Measurements from ENCODE around the gene PXMP4.

PXMP4 gene

DNA sequence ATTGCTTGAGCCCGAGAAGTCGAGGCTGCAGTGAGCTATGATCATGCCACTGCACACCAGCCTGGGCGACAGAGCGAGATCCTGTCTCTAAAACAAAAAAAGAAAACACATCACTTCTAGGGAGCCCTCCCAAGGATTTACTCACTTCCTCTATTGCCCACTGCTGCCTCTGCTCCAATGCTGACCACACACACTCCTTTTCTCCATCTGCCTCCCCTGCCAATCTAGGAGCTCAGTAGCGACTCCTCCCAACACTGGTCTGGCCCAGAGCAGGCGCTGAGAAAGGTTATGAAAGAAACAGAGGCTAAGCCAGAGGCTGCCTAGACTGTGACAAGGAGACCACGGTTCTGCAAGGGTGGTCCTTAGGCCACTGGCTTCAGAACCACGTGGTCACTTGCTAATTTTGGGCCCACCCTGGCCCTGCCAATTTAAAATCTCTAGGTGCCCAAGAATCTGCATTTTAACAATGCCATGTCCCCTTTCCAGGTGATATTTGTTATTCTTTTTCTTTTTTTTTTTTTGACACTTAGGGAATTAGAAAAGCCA is 32.7 kb downstream of the PXMP4 start:
- Histone ChIP-seq H3K4me2 (ENCODE audit: low read length) (0 out of 2 replicates have a peak overlapping the region, but pooled peaks have one; percentile 50), H3K79me2 (ENCODE audit: low read length) (peaks cover 36% of the 10 kb centered on the region), H3K9me3 (ENCODE audit: insufficient read depth, low read length) (no peaks in the 10 kb centered on the region), H3K36me3 (replicated peaks; ENCODE audit: low read depth, low read length) (peaks cover 18% of the 10 kb centered on the region), H3K27me3 (ENCODE audit: low read depth, low read length) (no peaks in the 10 kb centered on the region), H4K20me1 (ENCODE audit: insufficient read depth, low read length) (peaks cover 26% of the 10 kb centered on the region), H2AFZ (ENCODE audit: low read depth, low read length) (no peak overlapping the region), H3K27ac (ENCODE audit: low read length) (no peak overlapping the region), H3K4me3 (ENCODE audit: low read length) (no peak overlapping the region), H3K4me1 (ENCODE audit: low read length) (peaks cover 45% of the 10 kb centered on the region), H3K9ac (ENCODE audit: low read length) (no peak overlapping the region)
- TF ChIP-seq CTCF (IDR thresholded peaks at IDR 0.05; ENCODE audit: low read depth, low read length) (no peak), EZH2phosphoT487 (IDR thresholded peaks at IDR 0.05; ENCODE audit: low read depth) (no peak)

DNA sequence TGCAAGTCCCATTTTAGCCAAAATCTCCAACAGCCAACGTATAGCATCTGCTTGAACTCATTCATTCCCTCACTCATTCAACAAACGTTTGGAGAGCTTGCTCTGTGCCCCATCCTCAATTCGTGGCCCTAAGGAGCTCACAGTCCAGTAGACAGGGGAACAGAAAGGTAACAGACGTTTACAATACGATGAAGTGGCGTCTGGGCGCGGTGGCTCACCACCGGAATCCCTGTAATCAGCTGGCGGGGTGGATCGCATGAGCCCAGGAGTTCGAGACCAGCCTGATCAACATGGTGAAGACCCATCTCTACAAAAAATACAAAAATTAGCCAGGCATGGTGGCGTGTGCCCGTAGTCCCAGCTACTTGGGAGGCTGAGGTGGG is 33.1 kb downstream of the PXMP4 start:
- H3K27me3 ChIP-seq (ENCODE audit: low read depth, low read length) = no peaks in the 10 kb centered on the region
- H3K9me3 ChIP-seq (ENCODE audit: insufficient read depth, low read length) = no peaks in the 10 kb centered on the region
- peak overlapping the region; percentile 99 for H2AFZ ChIP-seq (ENCODE audit: low read depth, low read length)
- H3K79me2 ChIP-seq (ENCODE audit: low read length) = peaks cover 41% of the 10 kb centered on the region
- H3K4me2 ChIP-seq (ENCODE audit: low read length) = peak overlapping the region; percentile 99
- H3K9ac ChIP-seq (ENCODE audit: low read length) = peak overlapping the region; percentile 71
- H4K20me1 ChIP-seq (ENCODE audit: insufficient read depth, low read length) = peaks cover 31% of the 10 kb centered on the region
- peak overlapping the region; percentile 83 for H3K4me3 ChIP-seq (ENCODE audit: low read length)
- peaks cover 45% of the 10 kb centered on the region for H3K4me1 ChIP-seq (ENCODE audit: low read length)
- no peak for TF ChIP-seq EZH2phosphoT487 (IDR thresholded peaks at IDR 0.05; ENCODE audit: low read depth)
- H3K36me3 ChIP-seq (replicated peaks; ENCODE audit: low read depth, low read length) = peaks cover 22% of the 10 kb centered on the region
- no peak overlapping the region for H3K27ac ChIP-seq (ENCODE audit: low read length)

- H4K20me1 ChIP-seq (ENCODE audit: insufficient read depth, low read length) = peaks cover 37% of the 10 kb centered on the region
- peak within 1 kb of the TSS; percentile 89 for H3K27ac ChIP-seq (ENCODE audit: low read length)
- peak within 1 kb of the TSS; percentile 99 for H3K4me2 ChIP-seq (ENCODE audit: low read length)
- peaks cover 47% of the 10 kb centered on the region for H3K79me2 ChIP-seq (ENCODE audit: low read length)
- peak within 1 kb of the TSS; percentile 96 for H3K9ac ChIP-seq (ENCODE audit: low read length)
- H3K4me3 ChIP-seq (ENCODE audit: low read length) = peak within 1 kb of the TSS; percentile 96
- H3K9me3 ChIP-seq (ENCODE audit: insufficient read depth, low read length) = no peaks in the 10 kb centered on the region
- peaks cover 45% of the 10 kb centered on the region for H3K4me1 ChIP-seq (ENCODE audit: low read length)
- H3K36me3 ChIP-seq (replicated peaks; ENCODE audit: low read depth, low read length) = peaks cover 23% of the 10 kb centered on the region
- no peak for TF ChIP-seq EZH2phosphoT487 (IDR thresholded peaks at IDR 0.05; ENCODE audit: low read depth)
- peak; percentile 33 for TF ChIP-seq CTCF (IDR thresholded peaks at IDR 0.05; ENCODE audit: low read depth, low read length)
- peak within 1 kb of the TSS; percentile 99 for H2AFZ ChIP-seq (ENCODE audit: low read depth, low read length)
- no peaks in the 10 kb centered on the region for H3K27me3 ChIP-seq (ENCODE audit: low read depth, low read length)
Observed at GRCh38 chr20:33686100-33686983, 33.8 kb downstream of the PXMP4 start, which contains the start of gene E2F1. E2F1 (minus strand) TSS chr20:33686385; CDS start chr20:33686264, 121 bp downstream.

GRCh38 chr20:33685328-33686099 is 34.6 kb downstream of the PXMP4 start:
- peaks cover 25% of the 10 kb centered on the region for H3K36me3 ChIP-seq (replicated peaks; ENCODE audit: low read depth, low read length)
- H3K4me3 ChIP-seq (ENCODE audit: low read length) = peak overlapping the region; percentile 96
- TF ChIP-seq EZH2phosphoT487 (IDR thresholded peaks at IDR 0.05; ENCODE audit: low read depth) (no peak), CTCF (IDR thresholded peaks at IDR 0.05; ENCODE audit: low read depth, low read length) (no peak)
- H2AFZ ChIP-seq (ENCODE audit: low read depth, low read length) = no peak overlapping the region
- no peaks in the 10 kb centered on the region for H3K27me3 ChIP-seq (ENCODE audit: low read depth, low read length)
- H3K27ac ChIP-seq (ENCODE audit: low read length) = peak overlapping the region; percentile 89
- H3K4me1 ChIP-seq (ENCODE audit: low read length) = peaks cover 45% of the 10 kb centered on the region
- H3K79me2 ChIP-seq (ENCODE audit: low read length) = peaks cover 55% of the 10 kb centered on the region
- H3K9ac ChIP-seq (ENCODE audit: low read length) = peak overlapping the region; percentile 96
- H4K20me1 ChIP-seq (ENCODE audit: insufficient read depth, low read length) = peaks cover 45% of the 10 kb centered on the region
- H3K4me2 ChIP-seq (ENCODE audit: low read length) = peak overlapping the region; percentile 98
- no peaks in the 10 kb centered on the region for H3K9me3 ChIP-seq (ENCODE audit: insufficient read depth, low read length)

All from OCI-LY3 (cell line).